Superior temporal gyrus (tissue), 1 donor: ENCODE results near the gene ZSCAN18.
A peak's percentile ranks its signal among the peaks of the same experiment; 100 is the strongest.
"Not testable (repeated sequence)": the region's sequence is repeated elsewhere in the genome, so short reads cannot be mapped to it uniquely, and the experiment has no call there.

ENCODE experiments used
- DNase-seq: peaks from one replicate; pipeline ENCODE4 v3.0.0-alpha.2; 2016; ENCODE audit errors: extremely low spot score

The ZSCAN18 gene, protein sequence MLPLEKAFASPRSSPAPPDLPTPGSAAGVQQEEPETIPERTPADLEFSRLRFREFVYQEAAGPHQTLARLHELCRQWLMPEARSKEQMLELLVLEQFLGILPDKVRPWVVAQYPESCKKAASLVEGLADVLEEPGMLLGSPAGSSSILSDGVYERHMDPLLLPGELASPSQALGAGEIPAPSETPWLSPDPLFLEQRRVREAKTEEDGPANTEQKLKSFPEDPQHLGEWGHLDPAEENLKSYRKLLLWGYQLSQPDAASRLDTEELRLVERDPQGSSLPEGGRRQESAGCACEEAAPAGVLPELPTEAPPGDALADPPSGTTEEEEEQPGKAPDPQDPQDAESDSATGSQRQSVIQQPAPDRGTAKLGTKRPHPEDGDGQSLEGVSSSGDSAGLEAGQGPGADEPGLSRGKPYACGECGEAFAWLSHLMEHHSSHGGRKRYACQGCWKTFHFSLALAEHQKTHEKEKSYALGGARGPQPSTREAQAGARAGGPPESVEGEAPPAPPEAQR

DNA sequence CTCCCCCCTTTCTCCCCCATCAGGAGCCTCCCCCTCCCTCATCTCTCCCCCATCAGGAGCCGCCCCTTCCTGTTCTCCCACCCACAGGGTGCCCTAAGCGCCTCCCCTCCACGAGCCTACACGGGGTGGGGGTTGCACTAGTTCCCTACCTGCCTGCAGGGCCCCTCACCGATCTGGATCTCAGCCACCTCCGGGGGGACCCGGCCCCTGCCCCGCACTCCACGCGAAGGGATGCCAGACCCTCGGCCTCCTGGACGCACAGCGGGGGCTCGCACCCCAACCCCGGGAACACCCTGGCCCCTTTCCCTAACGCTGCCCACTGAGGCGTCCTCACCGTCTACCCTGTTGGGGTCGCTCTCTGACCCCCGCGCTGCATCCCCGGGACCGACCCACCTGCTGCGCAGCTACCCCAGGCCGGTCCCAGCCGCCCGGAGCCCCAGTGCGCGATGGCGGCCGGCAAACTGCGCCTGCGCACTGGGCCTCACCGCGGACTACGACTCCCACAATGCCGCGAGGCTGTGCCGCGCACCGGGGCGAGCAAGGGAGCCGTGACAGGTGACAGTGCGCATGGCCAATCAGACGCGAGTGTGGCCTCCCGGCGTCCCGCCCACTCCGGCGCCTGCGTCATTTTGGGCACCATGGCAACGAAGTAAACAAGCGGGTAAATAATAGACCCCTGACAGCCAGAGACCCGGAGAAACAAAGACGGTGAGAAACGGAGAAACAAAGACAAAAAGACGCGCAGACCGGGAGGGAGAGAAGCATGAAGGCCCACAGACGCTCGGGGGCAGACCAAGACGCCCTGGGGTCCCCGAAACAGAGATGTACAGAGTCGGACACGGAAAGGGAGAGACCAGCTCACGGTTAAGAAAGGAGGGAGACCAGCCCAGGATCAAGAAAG is at the start of gene ZSCAN18:
TSS of gene ZSCAN18 (minus strand) at position 451 of the 901 bp plus-strand sequence. CDS start 7,964 bp downstream, outside the sequence.
- peak; percentile 99 for DNase-seq

DNA sequence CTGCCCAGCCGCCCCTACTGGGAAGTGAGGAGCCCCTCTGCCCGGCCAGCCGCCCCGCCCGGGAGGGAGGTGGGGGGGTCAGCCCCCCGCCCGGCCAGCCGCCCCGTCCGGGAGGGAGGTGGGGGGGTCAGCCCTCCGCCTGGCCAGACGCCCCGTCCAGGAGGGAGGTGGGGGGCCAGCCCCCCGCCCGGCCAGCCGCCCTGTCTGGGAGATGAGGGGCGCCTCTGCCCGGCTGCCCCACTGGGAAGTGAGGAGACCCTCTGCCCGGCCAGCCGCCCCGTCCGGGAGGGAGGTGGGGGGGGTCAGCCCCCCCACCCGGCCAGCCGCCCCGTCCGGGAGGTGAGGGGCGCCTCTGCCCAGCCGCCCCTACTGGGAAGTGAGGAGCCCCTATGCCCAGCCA is 49.4 kb upstream of the ZSCAN18 start:
- DNase-seq: not testable (repeated sequence)

DNA sequence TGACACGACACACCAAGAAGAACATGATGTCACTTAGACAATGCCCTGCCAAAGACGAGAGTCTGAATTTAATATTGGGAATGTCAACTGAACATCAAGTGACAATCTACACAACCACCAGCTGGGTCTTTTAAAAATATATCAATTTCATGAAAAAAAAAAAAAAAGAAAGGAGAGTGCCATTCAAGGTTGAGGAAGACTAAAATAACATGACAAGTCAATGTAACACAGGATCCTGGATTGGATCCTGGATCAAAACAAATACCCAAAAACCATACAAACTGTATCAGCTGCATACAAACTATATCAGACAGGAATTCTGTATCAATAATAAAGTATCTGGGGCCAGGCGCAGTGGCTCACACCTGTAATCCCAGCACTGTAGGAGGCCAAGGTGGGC is 47.8 kb upstream of the ZSCAN18 start:
- no peak for DNase-seq

DNA sequence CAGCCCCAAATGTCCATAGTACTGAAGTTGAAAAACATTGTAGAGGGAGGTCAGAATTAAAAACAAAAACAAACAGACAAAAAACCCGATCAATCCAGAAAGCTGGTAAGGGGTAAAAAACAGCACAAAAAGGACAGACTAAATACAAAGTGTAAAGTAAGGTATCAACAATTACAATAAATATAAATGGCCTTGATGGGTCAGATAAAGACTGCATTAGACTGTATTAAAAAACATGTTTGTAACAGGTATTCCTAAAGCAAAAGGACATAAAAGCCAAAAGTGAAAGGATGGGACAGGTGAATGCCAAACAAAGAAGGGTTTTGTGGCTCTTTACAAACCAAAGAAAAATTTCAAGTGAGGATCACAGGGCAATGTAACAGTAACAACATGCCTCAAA is 36.2 kb upstream of the ZSCAN18 start:
- DNase-seq: no peak

DNA sequence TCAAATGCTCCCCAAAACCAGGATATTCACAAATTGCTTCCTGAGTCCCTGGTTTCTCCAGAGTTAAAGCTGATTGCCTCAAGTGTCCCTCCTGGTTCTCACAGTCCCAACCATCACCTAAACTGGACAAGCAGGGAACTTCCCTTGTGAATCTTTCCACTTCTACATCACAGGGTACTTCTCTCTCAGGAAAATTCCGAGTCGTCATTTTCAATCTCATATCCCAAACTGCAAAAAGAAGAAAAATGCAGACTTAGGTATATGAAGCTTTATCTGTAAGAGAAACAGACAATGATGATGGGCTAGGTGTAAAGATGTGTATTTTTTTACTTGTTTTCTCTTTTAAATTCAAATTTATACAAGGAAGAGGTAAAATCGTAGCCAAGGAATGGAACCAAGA is 31.3 kb upstream of the ZSCAN18 start:
- no peak for DNase-seq

DNA sequence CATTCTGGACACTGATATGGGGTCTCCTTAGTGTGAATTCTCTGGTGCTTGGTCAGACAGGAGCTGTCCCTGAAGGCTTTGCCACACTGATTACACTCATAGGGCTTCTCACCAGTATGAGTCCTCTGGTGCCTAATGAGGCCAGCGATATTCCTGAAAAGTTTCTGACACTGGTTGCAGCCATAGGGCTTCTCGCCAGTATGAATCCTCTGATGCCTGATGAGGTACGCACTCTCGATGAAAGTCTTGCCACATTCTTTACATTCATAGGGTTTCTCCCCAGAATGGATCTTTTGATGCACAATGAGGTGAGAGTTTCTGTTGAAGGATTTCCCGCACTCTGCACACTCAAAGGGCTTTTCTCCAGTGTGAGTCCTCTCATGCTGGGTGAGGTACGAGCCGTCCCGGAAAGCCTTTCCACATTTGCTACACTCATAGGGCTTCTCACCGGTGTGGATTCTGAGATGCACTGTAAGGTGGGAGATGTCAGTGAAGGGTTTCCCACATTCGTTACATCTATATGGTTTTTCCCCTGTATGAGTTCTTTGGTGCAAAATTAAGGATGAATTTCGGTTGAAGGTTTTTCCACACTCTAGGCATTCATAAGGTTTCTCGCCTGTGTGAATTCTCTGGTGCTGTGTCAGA is 30.1 kb upstream of the ZSCAN18 start:
- no peak for DNase-seq

DNA sequence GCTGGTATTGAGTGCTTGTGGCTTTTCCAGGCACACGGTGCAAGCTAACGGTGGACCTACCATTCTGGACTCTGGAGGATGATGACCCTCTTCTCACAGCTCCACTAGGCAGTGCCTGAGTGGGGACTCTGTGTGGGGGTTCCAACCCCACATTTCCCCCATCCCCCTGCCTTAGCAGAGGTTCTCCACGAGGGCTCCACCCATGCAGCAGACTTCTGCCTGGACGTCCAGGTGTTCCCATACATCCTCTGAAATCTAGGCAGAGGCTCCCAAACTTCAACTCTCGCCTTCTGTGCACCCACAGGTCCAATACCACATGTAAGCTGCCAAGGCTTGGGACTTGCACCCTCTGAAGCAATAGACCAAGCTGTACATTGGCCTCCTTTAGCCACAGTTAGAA is 25.3 kb upstream of the ZSCAN18 start:
- no peak for DNase-seq

DNA sequence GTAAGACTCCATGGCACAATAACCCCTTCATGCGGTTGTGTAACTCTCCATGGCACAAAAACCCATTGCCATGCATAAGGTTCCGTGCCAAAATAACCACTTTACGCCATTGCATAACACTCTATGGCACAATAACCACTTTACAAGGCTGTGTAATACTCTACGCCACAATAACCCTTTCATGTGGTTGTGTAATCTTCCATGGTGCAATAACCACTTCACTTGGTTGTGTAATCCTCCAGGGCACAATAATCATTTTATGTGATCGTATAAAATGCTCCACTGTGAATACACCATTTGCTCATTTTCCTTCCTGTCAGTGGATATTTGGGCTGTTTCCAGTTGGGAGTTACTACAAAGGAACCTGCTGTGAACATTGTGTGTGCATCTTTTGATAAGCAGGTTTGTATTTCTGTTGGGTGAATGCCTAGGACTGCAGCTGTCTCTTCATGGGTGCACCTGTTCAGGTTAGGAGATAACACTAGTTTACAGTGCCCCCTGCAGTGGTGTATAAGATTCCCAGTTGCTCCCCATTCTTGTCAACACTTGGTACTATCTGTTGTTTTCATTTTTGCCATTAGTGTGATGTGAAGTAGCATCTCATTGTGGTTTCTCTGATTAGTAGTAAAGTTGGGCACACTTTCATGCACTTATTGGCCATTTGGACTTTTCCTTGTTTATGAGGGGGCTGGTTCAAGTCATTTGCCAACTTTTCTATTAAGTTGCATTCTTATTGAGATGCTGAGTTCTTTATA is 21.1 kb upstream of the ZSCAN18 start:
- no peak for DNase-seq

DNA sequence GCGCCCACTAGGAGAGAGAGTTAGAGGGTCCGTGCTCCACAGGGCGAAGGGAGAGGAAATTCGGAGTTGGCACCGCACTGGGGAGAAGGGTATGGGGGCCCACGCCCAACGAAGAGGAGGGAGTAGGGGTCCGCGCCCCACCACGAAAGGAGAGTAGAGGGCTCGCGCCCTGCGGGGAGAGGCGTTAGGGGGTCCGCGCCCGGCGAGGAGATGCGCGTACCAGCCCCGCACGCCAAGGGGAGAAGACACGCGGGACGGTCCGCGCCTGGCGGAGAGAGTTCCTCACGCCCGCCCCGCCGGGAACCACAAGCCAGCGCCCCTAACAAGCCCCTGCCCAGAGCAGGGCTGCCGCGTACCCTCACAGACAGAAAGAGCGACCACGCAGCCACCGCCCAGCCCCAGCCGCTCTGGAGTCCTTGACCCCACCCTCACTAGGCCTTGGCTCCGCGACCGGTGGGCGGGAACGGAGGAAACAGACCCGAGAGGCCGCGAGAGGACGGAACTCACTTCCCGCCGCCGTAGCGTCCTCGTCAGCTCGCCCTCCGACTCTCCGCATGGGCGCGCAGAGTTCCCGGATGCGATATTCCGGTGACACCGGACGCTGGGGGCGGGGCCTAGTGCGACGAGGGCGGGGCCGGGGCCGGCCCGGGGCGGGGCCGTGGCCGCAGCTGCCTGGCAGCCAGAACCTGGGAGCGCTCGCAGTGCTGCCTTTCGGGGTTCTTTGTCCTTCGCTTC is 20.0 kb upstream of the ZSCAN18 start:
- no peak for DNase-seq

DNA sequence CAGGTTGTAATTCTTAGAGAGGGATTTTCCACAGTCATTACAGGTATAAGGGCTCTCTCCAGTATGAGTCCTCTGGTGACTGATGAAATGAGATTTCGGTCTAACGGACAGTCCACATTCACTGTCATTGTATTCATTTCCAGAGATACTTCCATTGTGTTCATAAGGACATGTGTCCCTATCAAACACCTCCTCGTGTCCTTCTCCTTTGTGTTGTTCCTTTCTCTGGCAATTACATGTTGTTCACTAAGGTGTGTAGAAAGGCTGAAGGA is 10.5 kb upstream of the ZSCAN18 start:
- no peak for DNase-seq

DNA sequence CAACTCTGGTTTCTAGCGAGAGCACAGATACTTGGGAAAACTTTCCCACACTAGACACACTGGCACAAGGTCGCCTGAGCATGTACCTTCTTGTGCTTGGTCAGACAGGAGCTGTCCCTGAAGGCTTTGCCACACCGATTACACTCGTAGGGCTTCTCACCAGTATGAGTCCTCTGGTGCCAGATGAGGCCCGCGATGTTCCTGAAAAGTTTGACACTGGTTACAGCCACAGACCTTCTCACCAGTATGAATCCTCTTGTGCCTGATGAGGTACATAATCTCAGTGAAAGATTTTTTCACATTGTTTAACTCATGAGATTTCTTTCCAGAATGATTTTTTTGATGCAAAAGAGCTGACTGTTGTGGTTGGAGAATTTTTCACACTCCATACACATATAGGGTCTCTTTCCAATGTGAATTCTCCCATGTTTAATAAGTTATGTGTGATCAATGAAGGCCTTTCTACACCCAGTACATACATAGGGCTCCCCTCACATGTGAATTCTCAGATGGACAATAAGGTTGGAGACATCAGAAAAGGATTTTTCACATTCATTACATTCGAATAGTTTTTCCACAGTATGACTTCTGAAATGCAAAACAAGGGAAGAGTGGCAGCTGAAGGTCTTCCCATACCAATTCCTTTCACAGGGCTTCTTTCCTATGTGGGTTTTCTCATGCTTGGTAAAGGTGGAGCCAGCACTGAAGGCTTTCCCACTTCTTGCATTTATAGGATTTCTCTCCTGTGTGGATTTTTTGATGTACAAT is 9.9 kb upstream of the ZSCAN18 start:
- no peak for DNase-seq

DNA sequence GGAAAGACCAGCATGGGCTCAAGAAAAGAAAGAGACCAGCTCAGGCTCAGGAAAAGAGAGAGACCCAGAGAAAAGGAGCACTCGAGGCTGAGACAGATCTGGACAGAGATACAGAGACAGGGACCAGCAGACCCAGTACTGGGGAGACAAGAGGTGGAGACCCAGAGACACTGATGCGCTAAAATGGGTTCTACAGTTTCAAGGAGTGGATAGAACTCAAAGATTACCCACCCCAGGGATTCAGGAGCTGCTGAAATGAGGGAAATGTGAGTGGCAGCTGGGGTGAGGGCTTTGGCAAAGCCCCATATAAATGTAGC is 609 bp upstream of the ZSCAN18 start:
- no peak for DNase-seq

DNA sequence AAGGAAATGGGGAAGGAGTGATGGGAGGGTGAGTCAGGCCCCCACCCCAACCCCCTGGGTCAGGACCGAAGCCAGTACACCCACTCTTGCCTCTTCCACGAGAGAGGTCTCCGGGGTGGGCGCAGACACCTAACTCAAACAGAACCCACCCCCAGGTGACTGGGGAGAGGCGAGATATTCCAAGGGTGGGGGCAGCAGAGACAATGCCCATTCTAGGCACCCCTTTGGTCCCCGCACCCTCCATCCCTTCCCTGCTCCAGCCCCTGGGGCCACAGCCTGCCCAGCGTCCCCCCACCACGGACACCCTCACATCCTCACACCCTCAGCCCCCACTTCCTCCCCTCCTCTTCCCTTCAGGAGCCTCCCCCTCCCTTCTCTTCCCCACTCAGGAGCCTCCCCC is 682 bp downstream of the ZSCAN18 start:
- no peak for DNase-seq

DNA sequence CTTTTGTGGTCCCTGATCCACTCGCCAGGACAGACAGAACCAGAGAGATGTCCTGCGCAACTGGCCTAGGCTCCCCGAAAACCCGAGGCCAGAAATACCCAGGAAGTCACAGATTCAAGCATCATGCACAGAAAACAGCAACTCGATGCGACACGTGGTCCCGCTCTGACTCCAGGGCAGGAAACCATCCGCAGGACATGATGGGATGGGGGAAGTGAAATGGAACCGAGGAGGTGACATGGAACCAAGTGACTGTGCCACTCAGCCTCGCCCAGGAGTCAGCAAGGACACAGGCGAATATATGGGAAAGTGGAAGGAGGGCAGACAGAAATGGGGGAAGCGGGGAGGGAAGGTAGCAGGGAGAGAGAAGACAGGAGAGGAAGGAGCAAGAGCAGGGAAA is 1.1 kb downstream of the ZSCAN18 start:
- no peak for DNase-seq

DNA sequence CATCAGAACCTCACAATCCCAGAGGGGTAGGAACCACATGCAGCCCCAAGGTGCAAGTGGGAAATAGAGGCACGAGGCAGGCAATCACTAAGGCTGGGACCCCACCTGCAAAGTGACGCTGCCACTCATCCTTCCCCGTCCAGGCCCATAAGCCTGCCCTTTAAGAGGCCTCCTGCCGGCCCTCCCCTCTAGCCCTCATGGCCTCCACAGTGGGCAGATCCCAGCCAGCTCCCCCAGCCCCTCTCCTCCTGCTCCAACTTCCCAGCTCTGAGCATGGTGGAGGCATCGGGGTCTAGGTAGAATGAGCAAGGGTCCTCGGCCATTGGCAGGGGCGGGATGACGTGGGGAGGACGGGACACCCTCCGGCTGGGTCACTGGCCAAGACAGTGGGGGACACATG is 2.7 kb downstream of the ZSCAN18 start:
- DNase-seq: no peak

DNA sequence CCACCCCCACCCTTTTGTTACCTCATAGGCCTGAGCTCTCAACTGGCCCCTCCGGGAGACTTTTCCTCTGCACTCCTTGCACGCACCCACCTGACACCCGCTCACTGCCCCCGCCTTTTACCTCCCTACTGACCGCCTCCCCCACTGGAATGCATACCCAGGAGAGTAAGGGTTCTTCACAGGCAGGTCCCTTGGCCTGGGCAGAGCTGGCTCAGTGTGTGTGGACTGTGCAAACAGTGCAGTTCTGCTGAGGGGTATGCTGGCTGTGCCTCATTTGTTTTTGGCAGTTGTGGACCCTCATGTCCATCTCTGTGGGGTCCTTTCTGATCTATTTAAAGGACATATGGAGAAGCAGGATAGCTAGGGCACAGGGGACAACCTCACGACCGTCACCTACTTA is 5.0 kb downstream of the ZSCAN18 start:
- DNase-seq: no peak

DNA sequence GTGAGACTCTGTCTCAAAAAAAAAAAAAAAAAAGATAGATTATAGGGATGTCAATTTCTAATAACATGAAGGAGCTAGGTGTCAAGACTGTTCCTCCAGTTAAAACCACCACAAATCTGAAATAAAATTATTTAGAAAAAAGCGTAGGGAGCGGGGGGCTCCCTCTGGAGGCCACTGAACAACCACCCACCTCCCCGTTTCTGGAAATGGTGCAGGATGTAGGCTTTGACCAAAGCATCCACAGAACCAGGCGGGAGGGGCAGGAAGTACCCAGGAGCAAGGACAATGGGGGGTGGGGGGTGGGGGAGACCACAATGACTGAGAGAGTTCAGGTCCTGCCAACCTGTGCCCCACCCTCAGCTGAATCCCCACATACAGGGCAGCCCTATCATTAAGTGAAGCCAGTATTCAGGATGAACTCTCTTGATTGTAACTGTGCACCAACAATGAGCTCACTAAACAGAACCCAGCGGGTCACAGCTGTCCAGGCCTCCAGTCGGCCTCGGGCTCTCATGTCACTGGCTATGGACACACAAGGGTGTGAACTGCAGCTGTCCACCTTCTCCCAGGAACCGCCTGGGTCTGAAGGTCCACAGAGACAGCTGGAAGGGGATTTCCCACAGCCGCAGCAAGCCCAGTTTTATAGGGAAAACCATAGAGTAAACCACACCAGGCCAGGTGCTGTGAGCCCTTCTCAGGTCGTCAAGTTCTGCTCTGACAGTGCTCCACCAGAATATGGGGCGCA is 6.6 kb downstream of the ZSCAN18 start:
- no peak for DNase-seq

DNA sequence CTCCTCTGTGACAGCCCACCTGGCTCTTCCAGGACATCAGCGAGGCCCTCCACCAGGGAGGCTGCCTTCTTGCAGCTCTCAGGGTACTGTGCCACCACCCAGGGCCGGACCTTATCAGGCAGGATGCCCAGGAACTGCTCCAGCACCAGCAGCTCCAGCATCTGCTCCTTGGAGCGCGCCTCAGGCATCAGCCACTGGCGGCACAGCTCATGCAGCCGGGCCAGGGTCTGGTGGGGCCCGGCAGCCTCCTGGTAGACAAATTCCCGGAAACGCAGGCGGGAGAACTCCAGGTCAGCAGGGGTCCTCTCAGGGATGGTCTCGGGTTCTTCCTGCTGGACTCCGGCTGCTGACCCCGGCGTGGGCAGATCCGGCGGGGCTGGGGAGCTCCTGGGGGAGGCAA is 8.2 kb downstream of the ZSCAN18 start:
- DNase-seq: no peak

DNA sequence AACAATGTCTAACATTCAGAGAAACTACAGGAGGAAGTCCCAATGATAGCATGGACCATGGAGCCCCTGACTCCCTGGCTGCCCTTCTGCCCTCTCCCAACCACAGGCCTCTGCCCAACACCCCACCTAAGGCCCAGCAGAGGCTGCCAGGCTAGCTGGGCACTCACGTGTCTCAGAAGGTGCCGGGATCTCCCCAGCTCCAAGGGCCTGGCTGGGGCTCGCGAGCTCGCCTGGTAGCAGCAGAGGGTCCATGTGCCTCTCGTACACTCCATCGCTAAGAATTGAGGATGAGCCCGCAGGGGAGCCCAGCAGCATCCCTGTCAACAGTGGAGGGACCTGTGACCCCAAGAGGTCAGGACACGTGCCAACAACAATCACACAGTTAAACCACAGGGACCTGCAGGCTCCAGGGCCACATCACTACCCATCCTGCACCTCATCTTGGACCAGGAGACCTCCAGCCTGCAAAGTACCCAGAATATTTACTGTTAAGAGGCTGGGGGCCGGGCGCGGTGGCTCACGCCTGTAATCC is 9.4 kb downstream of the ZSCAN18 start:
- DNase-seq: no peak
